IMR-90 (cell line): ENCODE data around the gene CCDC175. TPM values are rescaled to one million over a fixed set of nuclear protein-coding genes. Genes with fewer than 3 reads are reported as not detected.

Source experiments
- ATAC-seq: fragments of 200-7000 bp; cut with Tn5 transposase; 2 replicates; pipeline ENCODE4 v1.9.1; 2020; ENCODE audit warnings: low read depth, mild to moderate bottlenecking, moderate library complexity
- BruUV-seq: library from RNA; stranded (reverse); fragments of 400-500 nt; replicated peaks from 2 replicates; lab custom pipeline; 2021; lab: Mats Ljungman, UMichigan
- CTCF ChIA-PET: fragments of 300-600 bp; formaldehyde crosslinking; extraction: SDS; loops from one replicate; lab custom pipeline; 2021; ENCODE audit warnings: antibody characterized with exemption; lab: Yijun Ruan, JAX
- POLR2A ChIA-PET: fragments of 300-600 bp; sonication (Branson Sonifier 250); formaldehyde crosslinking; loops from one replicate; lab custom pipeline; 2022; ENCODE audit warnings: antibody characterized with exemption; ENCODE audit not compliant: unreplicated experiment; lab: Charles Lee
- DNase-seq: peaks from one replicate; pipeline ENCODE4 v3.0.0; 2013
- H2AFZ ChIP-seq: replicated peaks from 2 replicates; pipeline ENCODE3; 2013; ENCODE audit warnings: low read length, mild to moderate bottlenecking; ENCODE audit not compliant: poor library complexity
- H2AK5ac ChIP-seq: 2 replicates; pipeline ENCODE4 v1.6.1; 2013; ENCODE audit warnings: low read depth, low read length, inconsistent platforms
- H2AK9ac ChIP-seq: replicated peaks from 2 replicates; pipeline ENCODE3; 2013; ENCODE audit warnings: mild to moderate bottlenecking, low read depth, low read length, moderate library complexity; ENCODE audit not compliant: poor library complexity
- H2BK120ac ChIP-seq: 2 replicates; pipeline ENCODE4 v1.6.1; 2013; ENCODE audit warnings: low read depth, low read length, inconsistent platforms
- H2BK15ac ChIP-seq: 3 replicates; pipeline ENCODE4 v1.6.1; 2013; ENCODE audit warnings: low read depth, low read length, inconsistent platforms
- H2BK20ac ChIP-seq: 2 replicates; pipeline ENCODE4 v1.6.1; 2013; ENCODE audit warnings: low read depth, mild to moderate bottlenecking, inconsistent platforms, low read length, moderate library complexity
- H2BK5ac ChIP-seq: 2 replicates; pipeline ENCODE4 v1.6.1; 2013; ENCODE audit warnings: mild to moderate bottlenecking, low read depth, low read length, inconsistent platforms; ENCODE audit not compliant: poor library complexity, severe bottlenecking
- H3K14ac ChIP-seq: replicated peaks from 2 replicates; pipeline ENCODE4 v1.6.1; 2013; ENCODE audit warnings: low read depth, low read length, inconsistent platforms
- H3K18ac ChIP-seq: 2 replicates; pipeline ENCODE4 v1.6.1; 2013; ENCODE audit warnings: low read depth, low read length, control low read depth
- H3K23ac ChIP-seq: 2 replicates; pipeline ENCODE4 v1.6.1; 2013; ENCODE audit warnings: low read depth, low read length, inconsistent platforms
- H3K27ac ChIP-seq: 2 replicates; pipeline ENCODE4 v1.5.1; 2013; ENCODE audit warnings: mild to moderate bottlenecking, control low read depth, low read length; ENCODE audit not compliant: insufficient read depth
- H3K27me3 ChIP-seq: 2 replicates; pipeline ENCODE4 v1.6.1; 2013; ENCODE audit warnings: low read length; ENCODE audit not compliant: control insufficient read depth, insufficient read depth
- H3K36me3 ChIP-seq: 2 replicates; pipeline ENCODE4 v1.6.1; 2013; ENCODE audit warnings: low read length, mixed read lengths; ENCODE audit not compliant: control insufficient read depth, insufficient read depth
- H3K4ac ChIP-seq: 2 replicates; pipeline ENCODE4 v1.6.1; 2013; ENCODE audit warnings: low read depth, low read length, inconsistent platforms
- H3K4me1 ChIP-seq: 2 replicates; pipeline ENCODE4 v1.6.1; 2013; ENCODE audit warnings: low read length, mixed read lengths; ENCODE audit not compliant: control insufficient read depth, insufficient read depth
- H3K4me2 ChIP-seq: 2 replicates; pipeline ENCODE4 v1.6.1; 2013; ENCODE audit warnings: low read depth, mild to moderate bottlenecking, control low read depth, low read length, moderate library complexity
- H3K4me3 ChIP-seq: 2 replicates; pipeline ENCODE4 v1.5.1; 2013; ENCODE audit warnings: low read depth, mild to moderate bottlenecking, control low read depth, low read length, moderate library complexity; ENCODE audit not compliant: insufficient read depth
- H3K56ac ChIP-seq: 2 replicates; pipeline ENCODE4 v1.6.1; 2013; ENCODE audit warnings: low read length, inconsistent platforms; ENCODE audit not compliant: insufficient read depth; ENCODE audit errors: extremely low read depth
- H3K79me1 ChIP-seq, 2 experiments: 2 replicates each; pipeline ENCODE4 v1.6.1; 2013; ENCODE audit warnings: low read length in 2 of 2, inconsistent platforms in 1 of 2, low read depth in 1 of 2
- H3K9ac ChIP-seq: 2 replicates; pipeline ENCODE4 v1.6.1; 2013; ENCODE audit warnings: low read depth, low read length, control low read depth
- H3K9me1 ChIP-seq: 2 replicates; pipeline ENCODE4 v1.6.1; 2013; ENCODE audit warnings: low read length, inconsistent platforms; ENCODE audit not compliant: insufficient read depth
- H3K9me3 ChIP-seq: 2 replicates; pipeline ENCODE4 v1.6.1; 2013; ENCODE audit warnings: low read length; ENCODE audit not compliant: control insufficient read depth, insufficient read depth
- H4K20me1 ChIP-seq: 2 replicates; pipeline ENCODE4 v1.6.1; 2013; ENCODE audit warnings: low read length, inconsistent platforms; ENCODE audit not compliant: insufficient read depth
- H4K5ac ChIP-seq: 2 replicates; pipeline ENCODE4 v1.6.1; 2013; ENCODE audit warnings: mild to moderate bottlenecking, low read depth, low read length, control low read depth
- H4K8ac ChIP-seq, 2 experiments: 2 replicates each; pipeline ENCODE4 v1.6.1; 2013; ENCODE audit warnings: low read depth in 2 of 2, low read length in 2 of 2, control low read depth in 1 of 2, inconsistent platforms in 1 of 2
- H4K91ac ChIP-seq: 2 replicates; pipeline ENCODE4 v1.6.1; 2013; ENCODE audit warnings: low read depth, low read length, inconsistent platforms; ENCODE audit not compliant: insufficient read depth
- RFX5 ChIP-seq: IDR thresholded peaks from 2 replicates; pipeline ENCODE4 v1.8.0; 2012; ENCODE audit warnings: low read depth, mild to moderate bottlenecking, low read length, moderate library complexity
- WGBS, 2 experiments: methylation state at CpG; one replicate each; pipeline versions ENCODE4 v1.1.5 to v1.1.7; 2013; ENCODE audit warnings: missing lambda C conversion rate in 2 of 2; ENCODE audit not compliant: insufficient read length in 1 of 2; ENCODE audit errors: extremely low coverage in 2 of 2; 5-methylcytosine and 5-hydroxymethylcytosine counted together
- dilution Hi-C: fragments of 300-500 bp; cut with HindIII; formaldehyde crosslinking; loops from one replicate; pipeline ENCODE4 v1.14.3; 2018; ENCODE audit warnings: low sequenced_read_pairs; ENCODE audit not compliant: unreplicated experiment
- in situ Hi-C: fragments of 300-500 bp; cut with MboI; formaldehyde crosslinking; loops from 3 replicates; pipeline ENCODE4 v1.14.3; 2019; ENCODE audit warnings: low sequenced_read_pairs, inconsistent platforms, mixed read lengths
- intact Hi-C: fragments of 100-400 bp; cut with micrococcal nuclease; formaldehyde crosslinking; loops from 2 replicates; pipeline ENCODE4 v1.10.0; 2022
- polyA plus RNA-seq, 3 experiments: library from polyadenylated mRNA; depleted of rRNA; stranded (reverse); fragments of >200 nt; gene quantifications; 2 replicates each; pipeline ENCODE4 v1.2.3, GENCODE V29; 2012; ENCODE audit warnings: low replicate concordance in 1 of 3
- total RNA-seq: library from RNA; depleted of rRNA; stranded (reverse); fragments of >200 nt; gene quantifications from 2 replicates; pipeline ENCODE4 v1.2.3, GENCODE V29; 2012
- TF ChIP-seq, protein P1 (sequence below): conservative IDR thresholded peaks from 2 replicates; pipeline ENCODE4 v1.5.1; 2012; ENCODE audit warnings: mild to moderate bottlenecking, low read depth, low read length, improper control_type of control experiment

Gene CCDC175
- total and polyA plus RNA-seq, 2 of the 4 experiments (the other 2 are of a cell fraction): not detected

DNA sequence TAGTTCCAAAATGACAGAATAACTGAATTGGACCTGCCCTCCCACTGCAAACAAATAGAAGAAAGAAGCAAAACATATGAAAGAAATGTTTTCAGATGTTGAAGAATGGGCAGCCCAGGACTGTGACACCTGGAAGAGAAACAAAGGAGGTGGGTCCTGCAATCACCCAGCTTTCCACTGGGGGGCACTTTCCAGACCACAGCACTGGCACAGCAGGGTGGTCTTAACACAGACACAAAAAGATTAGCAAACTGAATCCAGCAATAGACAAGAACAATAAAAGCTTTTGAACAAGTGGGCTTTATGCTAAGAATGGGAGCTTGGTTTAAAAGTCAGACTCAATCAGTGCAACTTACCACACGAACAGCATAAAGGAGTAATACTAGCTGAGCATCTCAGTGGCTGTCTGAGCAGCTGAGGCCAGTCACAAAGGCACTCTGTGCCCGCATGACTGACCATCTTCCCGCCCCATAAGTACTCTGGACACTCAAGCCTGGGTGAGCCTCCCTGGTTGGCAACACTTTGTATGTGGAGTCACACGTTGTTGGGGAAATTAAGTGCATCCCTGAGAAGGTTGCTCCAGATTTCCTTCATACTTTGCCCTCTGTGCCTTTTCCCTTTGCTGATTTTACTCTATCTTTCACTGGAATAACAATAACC lies 64.6 kb downstream of the CCDC175 start:
- H4K5ac ChIP-seq: no peak overlapping the region
- H4K20me1 ChIP-seq: no peaks in the 10 kb centered on the region
- H3K14ac ChIP-seq: no peak overlapping the region
- DNase-seq: no peak
- no peak overlapping the region for H3K4me2 ChIP-seq
- H3K4me3 ChIP-seq: no peak overlapping the region
- ChIA-PET CTCF (interaction anchor here (0.8 to 1.7 kb wide), 4 partner anchors 12 to 65 kb away, joined by 4 to 6 read pairs (median 4); partner anchors contain the start of gene CCDC175), POLR2A (no interaction called here)
- dilution Hi-C loops: no loop called here
- no peak overlapping the region for H3K23ac ChIP-seq
- no peaks in the 10 kb centered on the region for H3K36me3 ChIP-seq
- H4K8ac ChIP-seq: no peak overlapping the region
- 0 out of 2 replicates have a peak, but pooled peaks cover 2% of the 10 kb centered on the region for H3K9me1 ChIP-seq
- no peak overlapping the region for H2BK15ac ChIP-seq
- no peak overlapping the region for H3K4ac ChIP-seq
- no peak overlapping the region for H2AFZ ChIP-seq
- H3K27ac ChIP-seq: no peak overlapping the region
- H2BK5ac ChIP-seq: no peak overlapping the region
- intact Hi-C loops: no loop called here
- H3K9me3 ChIP-seq: no peaks in the 10 kb centered on the region
- TF ChIP-seq RFX5: no peak
- TF ChIP-seq, protein P1, sequence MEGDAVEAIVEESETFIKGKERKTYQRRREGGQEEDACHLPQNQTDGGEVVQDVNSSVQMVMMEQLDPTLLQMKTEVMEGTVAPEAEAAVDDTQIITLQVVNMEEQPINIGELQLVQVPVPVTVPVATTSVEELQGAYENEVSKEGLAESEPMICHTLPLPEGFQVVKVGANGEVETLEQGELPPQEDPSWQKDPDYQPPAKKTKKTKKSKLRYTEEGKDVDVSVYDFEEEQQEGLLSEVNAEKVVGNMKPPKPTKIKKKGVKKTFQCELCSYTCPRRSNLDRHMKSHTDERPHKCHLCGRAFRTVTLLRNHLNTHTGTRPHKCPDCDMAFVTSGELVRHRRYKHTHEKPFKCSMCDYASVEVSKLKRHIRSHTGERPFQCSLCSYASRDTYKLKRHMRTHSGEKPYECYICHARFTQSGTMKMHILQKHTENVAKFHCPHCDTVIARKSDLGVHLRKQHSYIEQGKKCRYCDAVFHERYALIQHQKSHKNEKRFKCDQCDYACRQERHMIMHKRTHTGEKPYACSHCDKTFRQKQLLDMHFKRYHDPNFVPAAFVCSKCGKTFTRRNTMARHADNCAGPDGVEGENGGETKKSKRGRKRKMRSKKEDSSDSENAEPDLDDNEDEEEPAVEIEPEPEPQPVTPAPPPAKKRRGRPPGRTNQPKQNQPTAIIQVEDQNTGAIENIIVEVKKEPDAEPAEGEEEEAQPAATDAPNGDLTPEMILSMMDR: peak; percentile 42
- H3K4me1 ChIP-seq: no peaks in the 10 kb centered on the region
- no peak overlapping the region for H3K56ac ChIP-seq
- peak; percentile 51 for ATAC-seq
- no peak overlapping the region for H2AK9ac ChIP-seq
- in situ Hi-C loops: no loop called here
- no CpG with 5 or more reads among the region's 4 CpGs for WGBS, 2 experiments
- H2BK20ac ChIP-seq: no peak overlapping the region
- no peak overlapping the region for H2AK5ac ChIP-seq
- H3K79me1 ChIP-seq: no peaks in the 10 kb centered on the region
- no peak overlapping the region for H2BK120ac ChIP-seq
- no peak overlapping the region for H4K91ac ChIP-seq
- no peaks in the 10 kb centered on the region for H3K27me3 ChIP-seq
- H3K18ac ChIP-seq: no peak overlapping the region
- no TSS peak for BruUV-seq
- no peak overlapping the region for H3K9ac ChIP-seq
